Tibial nerve (tissue), 4 donors: ENCODE results near the gene KCNN4.

ENCODE experiments used
- EP300 ChIP-seq, 2 donors: sonication (generic); formaldehyde crosslinking; IDR thresholded peaks; one replicate each; pipeline ENCODE4 v1.6.1; 2017; ENCODE audit warnings: antibody characterized with exemption in 2 of 2, mild to moderate bottlenecking in 1 of 2
- POLR2A ChIP-seq, 2 donors: fragments of 450-650 bp; IDR thresholded peaks; one replicate each; pipeline ENCODE4 v1.6.1; 2017; ENCODE audit warnings: antibody characterized with exemption in 2 of 2, mild to moderate bottlenecking in 2 of 2, moderate library complexity in 2 of 2
- TF ChIP-seq, protein P1 (sequence below), 5 experiments: fragments of 200-600 bp in 3 of 5; fragments of 450-650 bp in 2 of 5; sonication (generic) in 3 of 5; IDR thresholded peaks; one replicate each; pipeline ENCODE4 v1.5.1; 2016 to 2019; ENCODE audit warnings: antibody characterized with exemption in 5 of 5, mild to moderate bottlenecking in 3 of 5, moderate library complexity in 2 of 5

DNA sequence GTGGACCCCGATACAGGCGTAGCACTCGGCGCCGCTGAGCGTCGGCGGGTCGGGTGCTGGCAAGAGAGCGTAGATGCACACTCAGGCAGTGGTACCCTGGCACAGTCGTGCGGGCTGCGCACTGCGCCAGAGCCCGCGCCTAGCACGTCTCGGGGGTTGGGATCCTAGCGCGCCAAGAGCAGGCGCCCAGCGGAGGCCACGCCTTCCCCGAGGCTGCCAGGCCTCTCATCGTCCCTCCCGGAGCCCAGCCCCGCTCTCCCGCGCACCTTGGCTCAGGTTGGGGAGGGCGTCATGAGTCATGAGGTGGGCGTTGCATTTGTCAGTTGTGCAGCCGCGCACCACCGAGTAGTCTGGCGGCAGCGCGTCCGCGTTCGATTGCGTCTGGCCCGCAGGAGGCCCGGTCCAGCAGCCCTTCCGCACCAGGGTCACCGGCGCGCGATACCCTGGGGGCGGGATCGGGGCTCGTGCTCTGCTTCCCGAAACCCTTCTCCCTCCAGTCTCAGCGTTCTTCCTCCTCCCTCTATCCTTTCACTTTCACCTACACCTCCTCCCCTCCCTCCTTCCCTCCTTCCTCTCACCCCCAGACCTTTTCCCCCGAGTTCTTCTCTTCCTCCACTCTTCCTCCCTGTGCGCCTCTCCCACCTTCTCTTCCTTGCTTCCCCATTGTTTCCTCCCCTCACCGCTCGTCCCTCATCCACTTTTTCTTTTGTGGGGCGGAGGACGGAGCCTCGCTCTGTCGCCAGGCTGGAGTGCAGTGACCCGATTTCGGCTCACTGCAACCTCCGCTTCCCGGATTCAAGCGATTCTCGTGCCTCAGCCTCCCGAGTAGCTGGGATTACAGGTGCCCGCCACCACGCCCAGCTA is 18.0 kb upstream of the KCNN4 start:
- TF ChIP-seq, protein P1, sequence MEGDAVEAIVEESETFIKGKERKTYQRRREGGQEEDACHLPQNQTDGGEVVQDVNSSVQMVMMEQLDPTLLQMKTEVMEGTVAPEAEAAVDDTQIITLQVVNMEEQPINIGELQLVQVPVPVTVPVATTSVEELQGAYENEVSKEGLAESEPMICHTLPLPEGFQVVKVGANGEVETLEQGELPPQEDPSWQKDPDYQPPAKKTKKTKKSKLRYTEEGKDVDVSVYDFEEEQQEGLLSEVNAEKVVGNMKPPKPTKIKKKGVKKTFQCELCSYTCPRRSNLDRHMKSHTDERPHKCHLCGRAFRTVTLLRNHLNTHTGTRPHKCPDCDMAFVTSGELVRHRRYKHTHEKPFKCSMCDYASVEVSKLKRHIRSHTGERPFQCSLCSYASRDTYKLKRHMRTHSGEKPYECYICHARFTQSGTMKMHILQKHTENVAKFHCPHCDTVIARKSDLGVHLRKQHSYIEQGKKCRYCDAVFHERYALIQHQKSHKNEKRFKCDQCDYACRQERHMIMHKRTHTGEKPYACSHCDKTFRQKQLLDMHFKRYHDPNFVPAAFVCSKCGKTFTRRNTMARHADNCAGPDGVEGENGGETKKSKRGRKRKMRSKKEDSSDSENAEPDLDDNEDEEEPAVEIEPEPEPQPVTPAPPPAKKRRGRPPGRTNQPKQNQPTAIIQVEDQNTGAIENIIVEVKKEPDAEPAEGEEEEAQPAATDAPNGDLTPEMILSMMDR (IDR thresholded peaks at IDR 0.05), result no peak
- TF ChIP-seq POLR2A (IDR thresholded peaks at IDR 0.05) (no peak), EP300 (IDR thresholded peaks at IDR 0.05) (no peak)
